ENCODE data around the gene CYS1. TPM values are rescaled to one million over a fixed set of nuclear protein-coding genes. Genes with fewer than 3 reads are reported as not detected.
A peak's percentile ranks its signal among the peaks of the same experiment; 100 is the strongest.

Gene CYS1, protein sequence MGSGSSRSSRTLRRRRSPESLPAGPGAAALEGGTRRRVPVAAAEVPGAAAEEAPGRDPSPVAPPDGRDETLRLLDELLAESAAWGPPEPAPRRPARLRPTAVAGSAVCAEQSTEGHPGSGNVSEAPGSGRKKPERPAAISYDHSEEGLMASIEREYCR
- polyA plus RNA-seq (2013, experiment 1 of 2) = 0.08 TPM
- polyA plus RNA-seq (2013, experiment 2 of 2) = 0.06 TPM

DNA sequence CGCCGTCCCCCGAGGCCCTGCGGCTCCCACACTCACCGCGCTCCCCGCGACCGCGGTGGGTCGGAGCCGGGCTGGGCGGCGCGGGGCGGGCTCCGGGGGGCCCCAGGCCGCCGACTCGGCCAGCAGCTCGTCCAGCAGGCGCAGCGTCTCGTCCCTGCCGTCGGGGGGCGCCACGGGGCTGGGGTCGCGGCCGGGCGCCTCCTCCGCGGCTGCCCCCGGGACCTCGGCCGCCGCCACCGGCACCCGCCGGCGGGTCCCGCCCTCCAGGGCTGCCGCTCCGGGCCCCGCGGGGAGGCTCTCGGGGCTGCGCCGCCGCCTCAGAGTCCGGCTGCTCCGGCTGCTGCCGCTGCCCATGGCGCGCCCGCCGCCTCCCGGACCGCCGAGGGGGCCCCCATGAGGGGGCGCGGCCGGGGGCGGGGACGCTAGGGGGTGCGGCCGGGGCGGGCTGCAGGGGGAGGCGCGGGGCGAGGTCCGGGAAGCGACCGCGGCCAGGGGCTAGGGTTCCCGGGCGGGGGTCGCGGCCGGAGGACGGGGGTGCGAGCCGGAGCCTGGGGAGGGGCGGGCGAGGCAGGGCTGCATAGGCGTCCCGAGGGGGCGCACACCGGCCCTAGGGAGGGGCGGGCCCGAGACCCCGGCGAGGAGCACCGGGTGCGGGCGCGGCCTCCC is at the start of gene CYS1:
Gene CYS1 (minus strand): TSS at position 542 of the 666 bp plus-strand sequence. CDS start 188 bp downstream, at position 354.
- no CpG with 5 or more reads among the region's 98 CpGs for WGBS (ENCODE audit: extremely low coverage, insufficient coverage, low lambda C conversion rate)
- Histone ChIP-seq H3K18ac (ENCODE audit: low read length) (peak within 1 kb of the TSS; percentile 86), H4K8ac (ENCODE audit: low read depth, low read length) (no peak within 1 kb of the TSS), H3K56ac (ENCODE audit: low read length) (peak within 1 kb of the TSS; percentile 67), H3K4me2 (ENCODE audit: low read length) (peak within 1 kb of the TSS; percentile 57), H4K5ac (ENCODE audit: low read length) (no peak within 1 kb of the TSS), H3K4me1 (ENCODE audit: control insufficient read depth, low read depth, low read length) (no peaks in the 10 kb centered on the region), H2BK5ac (ENCODE audit: low read length) (no peak within 1 kb of the TSS), H3K23ac (ENCODE audit: low read length) (no peak within 1 kb of the TSS), H3K36me3 (ENCODE audit: control insufficient read depth, insufficient read depth, low read length) (no peaks in the 10 kb centered on the region), H3K27ac (ENCODE audit: low read depth, low read length) (no peak within 1 kb of the TSS), H3K79me1 (ENCODE audit: low read length) (no peaks in the 10 kb centered on the region), H3K9ac (ENCODE audit: low read length) (peak within 1 kb of the TSS; percentile 44), H2AK5ac (ENCODE audit: low read length) (no peak within 1 kb of the TSS), H3K27me3 (ENCODE audit: insufficient read depth, low read length, poor library complexity) (peaks cover 17% of the 10 kb centered on the region), H3K79me2 (ENCODE audit: control insufficient read depth, insufficient read depth, low read length) (no peaks in the 10 kb centered on the region), H2BK120ac (ENCODE audit: low read depth, low read length) (no peak within 1 kb of the TSS), H2BK15ac (replicated peaks; ENCODE audit: low read depth) (no peak within 1 kb of the TSS), H3K4me3 (ENCODE audit: low read length) (no peak within 1 kb of the TSS), H3K4ac (ENCODE audit: low read depth, low read length) (no peak within 1 kb of the TSS)
- DNase-seq = peak; percentile 44

DNA sequence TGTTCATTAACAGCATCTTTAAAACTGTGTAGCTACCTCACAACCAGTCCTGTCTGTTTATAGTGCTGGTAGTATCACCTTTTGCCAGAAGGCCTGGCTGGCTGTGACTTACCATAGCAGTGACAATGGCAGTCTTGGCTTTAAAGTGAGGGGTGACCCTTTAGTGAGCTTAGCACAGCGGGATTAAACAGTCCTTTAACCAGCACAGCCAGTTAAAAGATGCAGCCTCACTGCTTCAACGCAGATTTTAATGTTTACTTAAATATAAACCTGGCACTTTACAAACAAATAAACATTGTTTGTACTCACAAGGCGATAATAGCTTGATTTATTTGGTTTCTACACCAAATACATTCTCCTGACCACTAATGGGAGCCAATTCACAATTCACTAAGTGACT is 49.3 kb upstream of the CYS1 start:
- Histone ChIP-seq H3K27ac (ENCODE audit: low read depth, low read length) (no peak overlapping the region), H3K36me3 (ENCODE audit: control insufficient read depth, insufficient read depth, low read length) (peaks cover 23% of the 10 kb centered on the region), H4K8ac (ENCODE audit: low read depth, low read length) (no peak overlapping the region), H2BK120ac (ENCODE audit: low read depth, low read length) (no peak overlapping the region), H3K18ac (ENCODE audit: low read length) (no peak overlapping the region), H3K56ac (ENCODE audit: low read length) (no peak overlapping the region), H3K79me2 (ENCODE audit: control insufficient read depth, insufficient read depth, low read length) (peaks cover 18% of the 10 kb centered on the region), H2BK5ac (ENCODE audit: low read length) (no peak overlapping the region), H3K27me3 (ENCODE audit: insufficient read depth, low read length, poor library complexity) (no peaks in the 10 kb centered on the region), H2AK5ac (ENCODE audit: low read length) (no peak overlapping the region), H3K79me1 (ENCODE audit: low read length) (peaks cover 16% of the 10 kb centered on the region), H3K4me3 (ENCODE audit: low read length) (no peak overlapping the region), H2BK15ac (replicated peaks; ENCODE audit: low read depth) (no peak overlapping the region), H4K5ac (ENCODE audit: low read length) (no peak overlapping the region), H3K4me2 (ENCODE audit: low read length) (no peak overlapping the region), H3K4me1 (ENCODE audit: control insufficient read depth, low read depth, low read length) (peaks cover 1% of the 10 kb centered on the region), H3K23ac (ENCODE audit: low read length) (no peak overlapping the region), H3K9ac (ENCODE audit: low read length) (no peak overlapping the region), H3K4ac (ENCODE audit: low read depth, low read length) (no peak overlapping the region)
- WGBS (ENCODE audit: extremely low coverage, insufficient coverage, low lambda C conversion rate) = no CpG with 5 or more reads among the region's 3 CpGs
- DNase-seq = no peak

DNA sequence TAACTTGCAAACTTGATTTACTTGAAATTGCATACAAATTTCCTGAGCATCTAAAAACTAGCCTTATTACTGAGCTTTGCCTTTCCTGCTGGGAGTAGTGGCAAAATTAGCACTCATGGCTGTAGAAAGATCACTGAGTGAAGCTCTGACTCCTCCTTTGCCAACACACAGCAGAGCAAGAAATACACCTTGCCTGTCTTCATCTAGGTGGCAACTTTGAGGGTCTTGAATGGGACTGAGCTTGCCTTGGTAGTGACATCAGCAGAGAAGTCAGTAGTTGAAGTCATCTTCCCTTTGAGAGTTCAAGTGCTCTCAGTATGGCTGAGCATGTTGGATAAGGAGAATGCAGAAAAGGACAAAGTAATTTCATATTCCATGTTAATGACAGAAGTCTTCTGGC is 48.2 kb upstream of the CYS1 start:
- Histone ChIP-seq H3K79me2 (ENCODE audit: control insufficient read depth, insufficient read depth, low read length) (peaks cover 26% of the 10 kb centered on the region), H4K8ac (ENCODE audit: low read depth, low read length) (no peak overlapping the region), H2BK15ac (replicated peaks; ENCODE audit: low read depth) (no peak overlapping the region), H3K18ac (ENCODE audit: low read length) (no peak overlapping the region), H3K4me3 (ENCODE audit: low read length) (no peak overlapping the region), H2BK120ac (ENCODE audit: low read depth, low read length) (no peak overlapping the region), H3K27me3 (ENCODE audit: insufficient read depth, low read length, poor library complexity) (no peaks in the 10 kb centered on the region), H3K23ac (ENCODE audit: low read length) (no peak overlapping the region), H3K56ac (ENCODE audit: low read length) (no peak overlapping the region), H3K4ac (ENCODE audit: low read depth, low read length) (no peak overlapping the region), H3K9ac (ENCODE audit: low read length) (peak overlapping the region; percentile 22), H3K79me1 (ENCODE audit: low read length) (peaks cover 18% of the 10 kb centered on the region), H4K5ac (ENCODE audit: low read length) (no peak overlapping the region), H2BK5ac (ENCODE audit: low read length) (no peak overlapping the region), H3K4me1 (ENCODE audit: control insufficient read depth, low read depth, low read length) (peaks cover 1% of the 10 kb centered on the region), H3K4me2 (ENCODE audit: low read length) (no peak overlapping the region), H3K36me3 (ENCODE audit: control insufficient read depth, insufficient read depth, low read length) (peaks cover 23% of the 10 kb centered on the region), H2AK5ac (ENCODE audit: low read length) (no peak overlapping the region), H3K27ac (ENCODE audit: low read depth, low read length) (no peak overlapping the region)
- DNase-seq = no peak

DNA sequence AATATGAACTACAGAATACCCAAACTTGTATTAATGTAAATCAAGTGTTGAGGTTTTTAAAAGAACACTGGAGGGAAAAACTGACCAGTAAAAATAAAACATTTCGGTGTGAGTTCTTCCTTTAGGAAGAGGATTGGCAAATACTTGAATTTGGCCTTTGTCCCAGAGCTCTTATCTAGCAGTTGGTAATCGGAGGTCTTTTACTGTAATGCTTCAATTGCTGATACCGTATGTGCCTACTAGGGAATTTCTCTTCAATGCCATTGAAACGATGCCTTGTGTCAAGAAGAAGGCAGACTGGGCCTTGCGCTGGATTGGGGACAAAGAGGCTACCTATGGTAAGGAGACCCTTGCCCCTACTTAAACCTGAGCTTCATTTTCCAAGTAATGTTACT is 46.4 kb upstream of the CYS1 start:
- Histone ChIP-seq H3K4me1 (ENCODE audit: control insufficient read depth, low read depth, low read length) (peaks cover 1% of the 10 kb centered on the region), H2BK5ac (ENCODE audit: low read length) (no peak overlapping the region), H3K4me3 (ENCODE audit: low read length) (no peak overlapping the region), H3K9ac (ENCODE audit: low read length) (peak overlapping the region; percentile 6), H2AK5ac (ENCODE audit: low read length) (no peak overlapping the region), H3K56ac (ENCODE audit: low read length) (peak overlapping the region; percentile 0), H4K5ac (ENCODE audit: low read length) (no peak overlapping the region), H2BK15ac (replicated peaks; ENCODE audit: low read depth) (no peak overlapping the region), H3K23ac (ENCODE audit: low read length) (no peak overlapping the region), H3K79me1 (ENCODE audit: low read length) (peaks cover 19% of the 10 kb centered on the region), H4K8ac (ENCODE audit: low read depth, low read length) (no peak overlapping the region), H2BK120ac (ENCODE audit: low read depth, low read length) (no peak overlapping the region), H3K27me3 (ENCODE audit: insufficient read depth, low read length, poor library complexity) (no peaks in the 10 kb centered on the region), H3K4me2 (ENCODE audit: low read length) (no peak overlapping the region), H3K4ac (ENCODE audit: low read depth, low read length) (no peak overlapping the region), H3K18ac (ENCODE audit: low read length) (no peak overlapping the region), H3K27ac (ENCODE audit: low read depth, low read length) (no peak overlapping the region), H3K36me3 (ENCODE audit: control insufficient read depth, insufficient read depth, low read length) (peaks cover 23% of the 10 kb centered on the region), H3K79me2 (ENCODE audit: control insufficient read depth, insufficient read depth, low read length) (peaks cover 36% of the 10 kb centered on the region)
- no peak for DNase-seq
- WGBS (ENCODE audit: extremely low coverage, insufficient coverage, low lambda C conversion rate) = no CpG with 5 or more reads among the region's 5 CpGs

DNA sequence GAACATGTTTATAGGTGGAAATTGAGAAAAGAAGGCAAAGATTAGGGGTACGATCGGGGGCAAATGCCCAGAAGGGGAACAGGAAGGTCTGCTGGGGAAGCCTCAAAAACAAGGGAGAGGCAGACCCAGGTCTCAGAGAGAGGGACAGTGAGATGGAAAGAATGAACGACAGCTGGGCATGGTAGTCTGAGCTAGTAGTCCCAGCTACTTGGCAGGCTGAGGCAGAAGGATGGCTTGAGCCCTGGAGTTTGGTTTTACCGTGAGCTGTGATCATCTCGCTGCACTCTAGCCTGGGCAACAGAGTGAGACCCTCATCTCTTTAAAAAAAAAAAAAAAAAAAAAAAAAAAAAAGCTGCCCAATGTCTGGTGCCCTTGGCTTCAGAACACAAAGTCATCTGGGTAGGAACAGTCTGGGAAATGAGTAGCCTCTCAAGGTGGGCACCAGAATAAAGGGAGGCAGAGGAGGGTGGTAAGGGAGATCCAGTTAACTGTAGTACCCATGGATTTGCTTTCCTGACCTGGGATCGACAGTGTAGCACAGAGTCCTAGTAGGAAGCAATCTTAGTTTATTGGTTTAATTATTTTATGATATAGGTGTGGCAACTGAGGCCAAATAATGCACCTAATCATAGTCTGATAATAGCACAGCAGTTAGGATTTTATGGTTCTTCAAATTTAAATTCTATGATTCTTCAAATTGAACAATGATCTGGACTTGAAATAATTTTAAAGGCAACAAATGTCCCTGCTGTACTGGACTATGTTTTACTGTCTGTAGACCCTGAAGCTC is 45.8 kb upstream of the CYS1 start:
- Histone ChIP-seq H2AK5ac (ENCODE audit: low read length) (no peak overlapping the region), H2BK120ac (ENCODE audit: low read depth, low read length) (no peak overlapping the region), H3K27me3 (ENCODE audit: insufficient read depth, low read length, poor library complexity) (no peaks in the 10 kb centered on the region), H3K56ac (ENCODE audit: low read length) (peak overlapping the region; percentile 22), H3K79me2 (ENCODE audit: control insufficient read depth, insufficient read depth, low read length) (peaks cover 41% of the 10 kb centered on the region), H3K9ac (ENCODE audit: low read length) (peak overlapping the region; percentile 30), H3K23ac (ENCODE audit: low read length) (no peak overlapping the region), H3K79me1 (ENCODE audit: low read length) (peaks cover 20% of the 10 kb centered on the region), H3K4ac (ENCODE audit: low read depth, low read length) (no peak overlapping the region), H2BK15ac (replicated peaks; ENCODE audit: low read depth) (no peak overlapping the region), H3K4me1 (ENCODE audit: control insufficient read depth, low read depth, low read length) (peaks cover 1% of the 10 kb centered on the region), H3K27ac (ENCODE audit: low read depth, low read length) (no peak overlapping the region), H3K18ac (ENCODE audit: low read length) (no peak overlapping the region), H2BK5ac (ENCODE audit: low read length) (no peak overlapping the region), H4K5ac (ENCODE audit: low read length) (no peak overlapping the region), H3K4me2 (ENCODE audit: low read length) (peak overlapping the region; percentile 20), H3K36me3 (ENCODE audit: control insufficient read depth, insufficient read depth, low read length) (peaks cover 23% of the 10 kb centered on the region), H4K8ac (ENCODE audit: low read depth, low read length) (no peak overlapping the region), H3K4me3 (ENCODE audit: low read length) (no peak overlapping the region)
- WGBS (ENCODE audit: extremely low coverage, insufficient coverage, low lambda C conversion rate) = no CpG with 5 or more reads among the region's 6 CpGs
- no peak for DNase-seq

Measured in mesendoderm (in vitro differentiated cells).